NCI-H524 treated with DMSO at 0.1 percent for 48 hours (cell line): ENCODE data around the gene LGALS9B.
"Not testable (repeated sequence)": the region's sequence is repeated elsewhere in the genome, so short reads cannot be mapped to it uniquely, and the experiment has no call there.

Experiments
- DNase-seq: peaks from one replicate; lab custom pipeline; 2025; lab: John Stamatoyannopoulos, UW

The LGALS9B gene

GRCh38 chr17:20466999-20467398 lies 340 bp downstream of the LGALS9B start:
- not testable (repeated sequence) for DNase-seq

GRCh38 chr17:20466553-20466952 lies 786 bp downstream of the LGALS9B start:
- DNase-seq = not testable (repeated sequence)

GRCh38 chr17:20465535-20465934 lies 1.8 kb downstream of the LGALS9B start:
- not testable (repeated sequence) for DNase-seq

- not testable (repeated sequence) for DNase-seq
Observed at GRCh38 chr17:20464854-20465414, 2.4 kb downstream of the LGALS9B start.

GRCh38 chr17:20462158-20462557 lies 5.2 kb downstream of the LGALS9B start:
- DNase-seq = not testable (repeated sequence)

GRCh38 chr17:20457848-20458381 lies 9.4 kb downstream of the LGALS9B start:
- DNase-seq = not testable (repeated sequence)

GRCh38 chr17:20455106-20455505 lies 12.2 kb downstream of the LGALS9B start:
- DNase-seq = not testable (repeated sequence)

GRCh38 chr17:20453820-20454434 lies 13.4 kb downstream of the LGALS9B start:
- not testable (repeated sequence) for DNase-seq

- not testable (repeated sequence) for DNase-seq
Observed at GRCh38 chr17:20450852-20451251, 16.5 kb downstream of the LGALS9B start.

- not testable (repeated sequence) for DNase-seq
Observed at GRCh38 chr17:20447534-20448321, 19.6 kb downstream of the LGALS9B start.

- DNase-seq = not testable (repeated sequence)
Observed at GRCh38 chr17:20446895-20447294, 20.4 kb downstream of the LGALS9B start.

- DNase-seq = not testable (repeated sequence)
Observed at GRCh38 chr17:20444581-20445236, 22.6 kb downstream of the LGALS9B start.

- not testable (repeated sequence) for DNase-seq
Observed at GRCh38 chr17:20444173-20444572, 23.2 kb downstream of the LGALS9B start.

- DNase-seq = not testable (repeated sequence)
Observed at GRCh38 chr17:20443632-20444031, 23.7 kb downstream of the LGALS9B start.

- not testable (repeated sequence) for DNase-seq
Observed at GRCh38 chr17:20440665-20441064, 26.7 kb downstream of the LGALS9B start.

GRCh38 chr17:20435166-20435565 lies 32.2 kb downstream of the LGALS9B start:
- not testable (repeated sequence) for DNase-seq

- DNase-seq = not testable (repeated sequence)
Observed at GRCh38 chr17:20433382-20433781, 34.0 kb downstream of the LGALS9B start.

GRCh38 chr17:20427264-20427663 lies 40.1 kb downstream of the LGALS9B start:
- DNase-seq = not testable (repeated sequence)

- not testable (repeated sequence) for DNase-seq
Observed at GRCh38 chr17:20422826-20423225, 44.5 kb downstream of the LGALS9B start.

- not testable (repeated sequence) for DNase-seq
Observed at GRCh38 chr17:20418838-20419237, 48.5 kb downstream of the LGALS9B start.

GRCh38 chr17:20417492-20418080 lies 49.8 kb downstream of the LGALS9B start:
- DNase-seq = not testable (repeated sequence)
